NCI-H1436 (cell line): ENCODE data around the gene ANKS1B.

Experiments
- DNase-seq: peaks from one replicate; lab custom pipeline; 2025; lab: John Stamatoyannopoulos, UW

ANKS1B gene

GRCh38 chr12:98727196-98727595 lies 1257.5 kb downstream of the ANKS1B start:
- DNase-seq = no peak

- peak; percentile 62 for DNase-seq
Observed at GRCh38 chr12:98725476-98726247, 1259.1 kb downstream of the ANKS1B start.

- no peak for DNase-seq
Observed at GRCh38 chr12:98724384-98725155, 1260.2 kb downstream of the ANKS1B start.

GRCh38 chr12:98721204-98721702 lies 1263.5 kb downstream of the ANKS1B start:
- DNase-seq = no peak

- DNase-seq = no peak
Observed at GRCh38 chr12:98719515-98720504, 1264.9 kb downstream of the ANKS1B start.

- DNase-seq = no peak
Observed at GRCh38 chr12:98714426-98714825, 1270.3 kb downstream of the ANKS1B start.

- DNase-seq = no peak
Observed at GRCh38 chr12:98709022-98709421, 1275.7 kb downstream of the ANKS1B start.

- no peak for DNase-seq
Observed at GRCh38 chr12:98701166-98701565, 1283.6 kb downstream of the ANKS1B start.

GRCh38 chr12:98699586-98699985 lies 1285.2 kb downstream of the ANKS1B start:
- no peak for DNase-seq

- DNase-seq = peak; percentile 21
Observed at GRCh38 chr12:98698603-98699463, 1285.9 kb downstream of the ANKS1B start.

GRCh38 chr12:98697209-98697608 lies 1287.5 kb downstream of the ANKS1B start:
- DNase-seq = no peak

- DNase-seq = no peak
Observed at GRCh38 chr12:98696036-98696646, 1288.6 kb downstream of the ANKS1B start.

- DNase-seq = no peak
Observed at GRCh38 chr12:98691351-98691750, 1293.4 kb downstream of the ANKS1B start.

- no peak for DNase-seq
Observed at GRCh38 chr12:98686603-98687002, 1298.1 kb downstream of the ANKS1B start.
